Esophagus squamous epithelium (tissue), 4 donors: ENCODE data around the gene ZNF516.

Experiments
- POLR2A ChIP-seq, 4 donors: fragments of 450-650 bp; IDR thresholded peaks; one replicate each; pipeline ENCODE4 v1.6.1; 2017; ENCODE audit warnings: antibody characterized with exemption in 4 of 4, mild to moderate bottlenecking in 4 of 4, moderate library complexity in 3 of 4
- TF ChIP-seq, protein P1 (sequence below), 6 experiments: fragments of 450-650 bp in 4 of 6; fragments of 200-600 bp in 2 of 6; sonication (generic) in 2 of 6; IDR thresholded peaks; one replicate each; pipeline ENCODE4 v1.5.1; 2016 to 2019; ENCODE audit warnings: antibody characterized with exemption in 6 of 6, mild to moderate bottlenecking in 4 of 6, moderate library complexity in 4 of 6

DNA sequence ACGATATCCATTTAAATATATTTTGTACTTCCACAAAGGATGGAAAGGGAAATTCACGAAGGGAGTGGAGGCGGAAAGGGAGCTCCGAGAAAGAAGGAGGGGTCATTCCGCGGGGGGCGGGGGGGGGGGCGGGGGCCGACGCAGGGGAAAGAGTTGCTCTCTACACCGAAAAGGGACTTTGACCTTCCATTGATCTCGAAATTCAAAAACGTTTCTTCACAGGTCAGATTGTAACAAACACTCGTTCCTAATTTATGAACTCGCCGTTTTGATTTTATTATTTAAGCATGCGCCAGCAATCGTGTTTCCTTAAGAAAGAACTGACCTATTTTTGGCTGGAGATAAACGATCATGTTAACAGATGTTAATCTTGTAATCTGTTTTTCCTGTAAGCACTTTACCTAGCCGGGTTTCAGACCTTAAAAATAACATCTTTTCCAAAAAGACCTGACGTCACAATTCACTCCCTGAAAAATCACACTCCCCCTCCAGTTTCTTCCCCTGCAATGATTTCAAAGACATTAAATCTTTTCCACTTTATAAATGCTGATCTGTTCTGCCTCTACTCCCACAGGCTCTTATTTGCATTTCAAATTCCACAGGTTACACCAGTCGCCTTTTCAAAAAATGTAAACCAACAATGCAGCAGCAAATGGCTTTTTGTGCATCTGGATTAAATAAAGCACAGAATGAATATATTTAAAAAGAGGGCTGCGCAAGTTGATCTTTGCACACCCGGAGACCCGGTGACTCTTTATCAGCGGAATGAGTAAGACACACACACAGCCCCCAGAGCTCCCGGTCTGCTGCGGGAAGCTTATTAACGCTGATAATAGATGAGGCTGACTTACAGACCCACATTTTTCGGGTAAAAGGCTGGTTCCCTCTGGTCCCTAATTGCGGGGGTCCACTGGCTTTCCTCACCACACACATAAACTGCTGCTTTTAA is 1.6 kb downstream of the ZNF516 start:
- TF ChIP-seq POLR2A (IDR thresholded peaks at IDR 0.05) = no peak
- TF ChIP-seq, protein P1, sequence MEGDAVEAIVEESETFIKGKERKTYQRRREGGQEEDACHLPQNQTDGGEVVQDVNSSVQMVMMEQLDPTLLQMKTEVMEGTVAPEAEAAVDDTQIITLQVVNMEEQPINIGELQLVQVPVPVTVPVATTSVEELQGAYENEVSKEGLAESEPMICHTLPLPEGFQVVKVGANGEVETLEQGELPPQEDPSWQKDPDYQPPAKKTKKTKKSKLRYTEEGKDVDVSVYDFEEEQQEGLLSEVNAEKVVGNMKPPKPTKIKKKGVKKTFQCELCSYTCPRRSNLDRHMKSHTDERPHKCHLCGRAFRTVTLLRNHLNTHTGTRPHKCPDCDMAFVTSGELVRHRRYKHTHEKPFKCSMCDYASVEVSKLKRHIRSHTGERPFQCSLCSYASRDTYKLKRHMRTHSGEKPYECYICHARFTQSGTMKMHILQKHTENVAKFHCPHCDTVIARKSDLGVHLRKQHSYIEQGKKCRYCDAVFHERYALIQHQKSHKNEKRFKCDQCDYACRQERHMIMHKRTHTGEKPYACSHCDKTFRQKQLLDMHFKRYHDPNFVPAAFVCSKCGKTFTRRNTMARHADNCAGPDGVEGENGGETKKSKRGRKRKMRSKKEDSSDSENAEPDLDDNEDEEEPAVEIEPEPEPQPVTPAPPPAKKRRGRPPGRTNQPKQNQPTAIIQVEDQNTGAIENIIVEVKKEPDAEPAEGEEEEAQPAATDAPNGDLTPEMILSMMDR (IDR thresholded peaks at IDR 0.05) = no peak
